ENCODE results near the gene GRK7.

DNA sequence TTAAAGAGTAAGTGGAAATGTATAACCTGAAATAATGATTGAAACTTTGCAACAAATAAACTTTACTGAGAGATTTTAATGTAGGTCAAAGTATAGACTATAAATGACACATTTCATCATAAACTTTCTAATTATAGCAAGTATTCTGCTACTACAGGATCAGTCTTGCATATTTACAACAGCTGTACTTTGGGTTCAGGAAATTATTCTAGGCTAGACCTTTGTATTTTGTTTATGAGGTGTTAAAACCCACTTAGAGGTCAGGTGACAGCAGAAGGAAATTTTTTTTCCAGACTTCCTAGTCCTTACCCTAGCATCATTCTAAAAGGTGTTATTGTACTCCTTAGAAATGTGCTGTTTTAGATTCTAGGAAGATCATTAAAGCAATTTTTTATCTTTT lies 22.9 kb upstream of the GRK7 start:
- TF ChIP-seq, protein P1, sequence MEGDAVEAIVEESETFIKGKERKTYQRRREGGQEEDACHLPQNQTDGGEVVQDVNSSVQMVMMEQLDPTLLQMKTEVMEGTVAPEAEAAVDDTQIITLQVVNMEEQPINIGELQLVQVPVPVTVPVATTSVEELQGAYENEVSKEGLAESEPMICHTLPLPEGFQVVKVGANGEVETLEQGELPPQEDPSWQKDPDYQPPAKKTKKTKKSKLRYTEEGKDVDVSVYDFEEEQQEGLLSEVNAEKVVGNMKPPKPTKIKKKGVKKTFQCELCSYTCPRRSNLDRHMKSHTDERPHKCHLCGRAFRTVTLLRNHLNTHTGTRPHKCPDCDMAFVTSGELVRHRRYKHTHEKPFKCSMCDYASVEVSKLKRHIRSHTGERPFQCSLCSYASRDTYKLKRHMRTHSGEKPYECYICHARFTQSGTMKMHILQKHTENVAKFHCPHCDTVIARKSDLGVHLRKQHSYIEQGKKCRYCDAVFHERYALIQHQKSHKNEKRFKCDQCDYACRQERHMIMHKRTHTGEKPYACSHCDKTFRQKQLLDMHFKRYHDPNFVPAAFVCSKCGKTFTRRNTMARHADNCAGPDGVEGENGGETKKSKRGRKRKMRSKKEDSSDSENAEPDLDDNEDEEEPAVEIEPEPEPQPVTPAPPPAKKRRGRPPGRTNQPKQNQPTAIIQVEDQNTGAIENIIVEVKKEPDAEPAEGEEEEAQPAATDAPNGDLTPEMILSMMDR (IDR thresholded peaks at IDR 0.05; ENCODE audit: extremely low read depth in 1 of 2, insufficient read depth in 1 of 2, low read depth in 1 of 2, low read length in 2 of 2) = no peak
- TF ChIP-seq, protein P2, sequence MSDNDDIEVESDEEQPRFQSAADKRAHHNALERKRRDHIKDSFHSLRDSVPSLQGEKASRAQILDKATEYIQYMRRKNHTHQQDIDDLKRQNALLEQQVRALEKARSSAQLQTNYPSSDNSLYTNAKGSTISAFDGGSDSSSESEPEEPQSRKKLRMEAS (IDR thresholded peaks at IDR 0.05; ENCODE audit: insufficient read depth, insufficient read length) = no peak
- no peak for TF ChIP-seq EZH2 (IDR thresholded peaks at IDR 0.05; ENCODE audit: borderline replicate concordance, low read depth, low read length, severe bottlenecking)
- TF ChIP-seq POLR2AphosphoS5 (IDR thresholded peaks at IDR 0.05; ENCODE audit: insufficient read depth, low read depth, low read length) = no peak

All from endothelial cell of umbilical vein (primary cell).